HG03159 (cell line): ENCODE data around the gene UNC5B.

Experiments
- ATAC-seq: cut with Tn5 transposase; IDR thresholded peaks from one replicate; pipeline ENCODE4 v1.9.1; 2021; ENCODE audit warnings: mild to moderate bottlenecking, moderate library complexity; ENCODE audit not compliant: unreplicated experiment

UNC5B gene

DNA sequence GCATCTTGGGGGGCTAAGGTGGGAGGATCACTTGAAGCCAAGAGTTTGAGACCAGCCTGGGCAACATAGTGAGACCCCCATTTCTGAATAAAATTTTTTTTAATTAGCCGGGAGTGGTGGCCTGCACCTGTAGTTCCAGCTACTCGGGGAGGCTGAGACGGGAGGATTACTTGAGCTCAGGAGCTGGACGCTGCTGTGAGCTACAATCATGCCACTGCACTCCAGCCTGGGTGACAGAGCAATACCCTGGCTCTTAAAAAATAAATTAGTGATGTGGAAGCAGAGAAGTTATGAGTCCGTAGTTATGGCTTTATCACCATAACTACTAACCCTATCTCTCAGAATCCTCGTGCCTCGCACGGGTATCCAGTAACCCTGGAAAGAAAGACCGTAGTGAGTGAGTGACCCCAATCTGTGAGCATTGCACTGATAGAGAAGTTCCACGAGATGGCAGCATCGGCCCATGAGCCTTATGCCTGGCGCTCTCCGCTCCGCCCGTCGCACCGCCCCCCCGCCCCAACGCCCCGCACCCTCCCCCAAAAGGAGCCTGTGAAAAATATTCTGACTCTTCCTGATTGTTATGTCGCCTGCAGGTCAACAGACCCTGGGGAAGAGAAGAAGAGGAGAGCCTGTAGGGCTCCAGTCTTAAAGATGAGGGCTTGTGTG, 101.8 kb downstream of the UNC5B start:
- ATAC-seq, result no peak

DNA sequence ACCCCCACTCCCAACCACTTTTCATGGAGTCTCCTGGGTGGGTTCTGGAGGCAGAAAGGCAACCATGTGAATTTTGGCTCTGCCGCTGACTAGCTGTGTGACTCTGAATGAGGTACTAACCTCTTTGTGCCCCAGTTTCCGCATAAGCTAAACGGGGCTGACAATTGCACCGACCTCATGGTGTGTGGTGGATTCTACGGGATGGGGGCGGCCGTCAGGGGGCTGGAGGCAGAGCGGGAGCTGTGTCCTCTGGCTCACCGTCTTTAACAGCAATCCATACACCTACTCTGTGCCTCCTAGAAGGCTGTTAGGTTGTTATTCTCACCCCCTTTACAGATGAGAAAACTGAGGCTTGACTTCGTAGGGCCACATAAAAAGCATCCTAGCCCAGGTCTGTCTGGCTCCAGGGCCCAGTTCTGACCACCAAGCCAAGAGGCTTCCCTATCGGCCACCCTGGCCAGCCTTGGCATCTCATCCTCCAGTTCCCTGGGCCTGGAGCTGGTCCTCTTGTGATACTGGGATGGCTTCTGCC, 102.4 kb downstream of the UNC5B start:
- ATAC-seq, result no peak

DNA sequence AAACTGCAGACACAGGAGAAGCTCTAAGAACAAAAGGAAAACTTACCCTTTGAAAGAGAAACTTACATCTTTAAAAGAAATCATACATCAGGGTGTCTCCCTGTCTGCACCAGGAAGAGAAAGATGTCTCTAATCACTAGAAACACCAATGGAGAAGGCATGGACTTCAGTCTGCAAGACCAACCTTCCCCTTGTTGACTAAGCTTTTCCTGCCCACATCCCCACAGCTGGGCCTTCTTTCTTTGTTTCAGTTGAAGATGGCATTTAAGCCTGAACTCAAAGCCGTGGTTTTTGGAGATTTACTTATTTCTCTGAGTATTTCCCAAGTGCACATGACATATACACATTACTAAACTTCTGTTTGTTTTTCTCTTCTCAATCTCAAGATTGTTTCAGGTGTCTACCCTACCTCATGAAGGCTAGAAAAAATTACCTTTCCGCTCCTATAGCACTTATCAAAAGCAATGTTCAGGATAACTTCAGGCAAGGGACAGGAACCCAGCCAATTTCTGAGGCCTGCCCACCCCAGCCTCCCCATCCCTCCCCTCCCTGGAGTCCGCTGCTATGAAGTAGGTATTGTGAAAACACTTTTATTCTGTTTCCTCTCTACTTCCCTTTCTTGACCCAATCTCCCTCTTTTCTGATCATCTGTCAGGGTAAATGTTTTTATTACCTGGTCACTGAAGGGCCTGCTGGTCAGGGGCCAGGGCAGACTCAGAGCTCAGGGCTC, 103.9 kb downstream of the UNC5B start:
- no peak for ATAC-seq

DNA sequence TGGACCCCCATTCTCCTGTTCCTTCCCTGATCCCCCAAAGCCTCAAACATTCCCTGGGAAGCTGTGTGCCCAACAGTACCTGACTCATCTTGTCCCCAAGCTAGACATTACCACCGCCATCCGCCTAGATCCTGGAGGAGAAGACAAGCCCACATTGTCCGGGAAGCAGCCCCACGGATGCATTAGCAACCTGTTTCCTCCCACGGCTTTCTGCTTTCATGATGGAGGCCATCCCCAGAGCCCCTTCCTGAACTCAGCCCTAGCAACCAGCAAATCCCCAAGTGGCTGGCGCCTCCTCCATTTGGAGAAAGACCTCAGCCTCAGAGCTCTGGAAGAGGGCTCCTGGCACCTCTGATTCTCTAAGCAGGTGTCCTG, 104.4 kb downstream of the UNC5B start:
- no peak for ATAC-seq

DNA sequence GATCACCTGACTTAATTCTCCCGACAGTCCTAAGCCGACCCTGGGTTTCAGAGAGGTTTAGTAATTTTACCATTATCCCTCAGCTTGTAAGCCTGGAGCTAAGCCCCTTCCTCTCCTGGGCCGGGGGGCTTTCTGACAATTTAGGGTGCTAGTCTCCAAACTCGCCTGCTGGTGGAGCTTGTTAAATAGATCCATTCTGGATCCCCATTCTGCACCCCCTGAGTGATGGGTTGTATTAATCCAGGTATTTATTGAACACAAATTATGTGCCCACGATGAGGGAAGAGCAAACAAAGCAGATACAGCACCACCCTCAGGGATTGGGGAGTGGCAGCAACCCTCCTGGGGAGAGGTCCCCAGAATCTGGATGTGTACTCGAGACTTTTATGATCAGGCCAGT, 105.4 kb downstream of the UNC5B start:
- no peak for ATAC-seq

DNA sequence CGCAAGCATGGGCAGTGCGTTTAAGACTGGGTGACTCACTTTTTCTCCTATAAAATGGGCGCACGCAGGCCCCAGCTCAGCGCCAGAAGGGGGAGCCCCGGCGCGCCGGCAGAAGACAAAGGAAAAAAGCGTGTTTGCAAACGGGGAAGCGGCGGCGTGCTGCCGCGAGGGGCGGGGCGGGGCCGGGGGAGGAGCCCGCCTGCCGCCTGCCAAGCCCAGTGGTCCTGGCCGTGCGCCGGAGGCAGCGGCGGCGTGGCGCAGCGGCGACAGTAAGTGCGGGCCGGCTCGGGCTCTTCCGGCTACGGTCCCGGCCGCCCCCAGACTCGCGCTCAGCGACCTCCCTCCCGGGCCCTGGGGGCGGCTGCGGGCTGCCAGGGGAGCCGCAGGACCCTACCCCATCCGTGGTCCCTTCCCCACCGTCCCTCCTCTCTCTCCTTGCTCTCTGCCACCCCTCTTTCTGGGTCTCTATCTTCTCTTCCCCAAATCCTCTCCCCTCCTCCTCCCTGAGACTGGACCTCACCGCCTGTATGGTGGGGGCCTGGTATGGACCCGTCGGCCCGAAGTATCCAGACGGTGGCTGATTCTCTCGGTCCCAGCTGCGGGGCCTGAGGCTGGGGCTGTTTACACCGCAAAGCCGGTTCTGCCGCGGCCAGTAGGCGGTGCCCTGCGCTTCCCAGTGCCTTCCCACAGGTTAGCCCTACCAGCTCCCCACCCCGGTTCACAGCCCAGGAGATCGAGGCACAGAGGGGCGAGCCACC, 106.9 kb downstream of the UNC5B start, which contains the start of gene SLC29A3:
SLC29A3 (plus strand) TSS at position 218 of the 758 bp plus-strand sequence; CDS start at position 269, 51 bp downstream.
- peak; percentile 56 for ATAC-seq

DNA sequence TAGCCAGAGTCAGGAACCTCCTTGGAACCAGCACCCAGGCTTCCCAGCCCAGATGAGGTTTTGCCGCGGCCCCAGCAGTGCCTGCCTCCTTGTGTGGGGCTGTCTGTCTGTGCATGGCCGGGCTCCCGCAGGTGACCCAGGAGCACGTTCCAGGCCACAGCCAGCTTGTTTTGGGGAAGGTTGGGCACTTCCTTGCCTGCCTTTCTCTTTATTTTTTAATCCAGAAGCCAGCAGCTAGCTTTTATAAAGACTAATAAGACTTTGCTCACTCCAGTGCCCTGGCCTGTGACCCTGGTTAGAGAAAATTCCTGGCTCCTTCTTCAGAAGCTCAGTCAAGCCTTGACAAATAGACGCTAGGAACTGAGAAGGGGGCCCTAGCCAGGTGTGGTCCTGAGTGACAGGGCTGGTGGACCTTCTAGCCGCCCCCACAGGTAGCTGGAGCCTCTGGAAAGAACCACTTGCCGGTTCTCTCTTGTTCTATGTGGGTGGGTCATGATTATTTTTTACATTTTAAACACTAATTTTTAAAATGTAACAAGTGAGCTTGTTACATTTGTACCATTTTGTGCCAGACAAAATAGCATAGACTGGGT, 107.5 kb downstream of the UNC5B start:
- ATAC-seq, result no peak

DNA sequence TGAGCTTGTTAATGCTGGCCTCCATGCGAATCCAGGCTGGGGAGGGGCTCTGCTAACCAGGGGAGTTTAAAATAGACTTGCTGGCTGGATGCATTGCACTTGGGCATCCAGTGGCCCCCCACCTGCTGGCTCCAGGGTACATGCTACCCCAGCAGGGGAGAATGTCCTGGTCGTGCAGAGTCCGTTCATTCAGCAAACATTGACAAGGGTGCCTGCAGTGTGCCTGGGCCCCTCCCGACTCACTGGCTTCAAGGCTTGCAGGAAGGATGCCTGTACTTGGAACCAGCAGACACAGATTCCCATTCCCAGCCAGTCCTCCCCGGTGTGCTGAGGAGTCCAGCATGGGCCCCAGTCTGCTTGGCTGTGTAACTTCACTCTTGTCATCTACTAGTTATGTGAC, 108.2 kb downstream of the UNC5B start:
- no peak for ATAC-seq

DNA sequence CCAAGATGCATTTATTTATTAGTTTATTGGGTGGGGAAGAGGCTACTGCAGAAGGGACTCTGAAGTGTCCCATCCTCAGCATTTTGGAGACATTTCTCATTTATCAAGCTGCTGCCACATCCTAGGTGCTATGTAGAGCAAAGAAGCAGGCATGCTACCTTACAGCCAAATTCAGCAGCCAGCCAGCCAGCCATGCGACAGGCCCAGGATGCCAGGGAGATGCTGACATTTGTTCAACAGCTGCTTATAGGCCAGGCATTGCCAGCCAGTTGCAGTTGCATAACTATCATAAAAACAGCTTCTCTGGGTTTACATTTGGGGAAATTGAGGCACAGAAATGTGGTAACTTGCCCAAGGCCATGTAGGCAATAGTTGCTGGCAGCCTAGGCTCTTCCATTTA, 109.0 kb downstream of the UNC5B start:
- ATAC-seq, result no peak

DNA sequence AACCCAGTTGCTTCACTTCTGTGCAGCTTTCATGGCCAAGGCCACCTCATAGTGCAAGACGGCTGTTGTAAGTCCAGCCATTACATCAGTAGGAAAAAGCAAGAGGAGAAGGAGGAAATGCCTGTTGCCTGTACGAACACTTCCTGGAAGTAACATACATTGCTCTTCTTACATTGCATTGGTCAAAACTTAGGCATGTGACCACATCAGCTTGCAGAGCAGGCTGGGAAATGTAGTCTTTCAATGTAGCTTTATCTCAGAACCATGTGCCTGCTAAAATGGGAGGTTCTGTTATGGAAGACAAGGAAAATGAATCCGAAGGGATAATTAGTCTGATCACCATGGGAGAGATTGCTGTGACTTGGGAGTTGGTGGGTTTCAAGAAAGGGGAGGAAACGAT, 111.0 kb downstream of the UNC5B start:
- no peak for ATAC-seq

DNA sequence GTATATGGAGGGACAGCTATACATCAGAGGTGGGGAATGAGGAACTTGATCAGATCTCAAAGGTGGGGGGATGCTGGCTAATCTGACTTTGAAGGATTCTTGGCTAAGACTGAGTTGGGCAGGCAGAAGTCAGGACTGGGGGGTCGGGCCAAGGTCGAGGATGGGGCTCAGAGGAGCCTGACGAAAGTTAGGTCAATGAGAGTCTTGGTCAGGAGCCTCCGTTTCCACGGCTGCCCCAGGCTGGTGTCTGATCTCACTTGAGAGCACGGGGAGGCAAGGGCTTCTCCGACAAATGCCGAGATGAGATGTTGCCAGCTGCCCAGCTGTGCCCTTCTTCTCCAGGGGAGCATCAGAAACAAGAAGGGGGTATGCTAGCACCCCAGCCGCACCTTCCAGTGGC, 112.4 kb downstream of the UNC5B start:
- ATAC-seq, result no peak

DNA sequence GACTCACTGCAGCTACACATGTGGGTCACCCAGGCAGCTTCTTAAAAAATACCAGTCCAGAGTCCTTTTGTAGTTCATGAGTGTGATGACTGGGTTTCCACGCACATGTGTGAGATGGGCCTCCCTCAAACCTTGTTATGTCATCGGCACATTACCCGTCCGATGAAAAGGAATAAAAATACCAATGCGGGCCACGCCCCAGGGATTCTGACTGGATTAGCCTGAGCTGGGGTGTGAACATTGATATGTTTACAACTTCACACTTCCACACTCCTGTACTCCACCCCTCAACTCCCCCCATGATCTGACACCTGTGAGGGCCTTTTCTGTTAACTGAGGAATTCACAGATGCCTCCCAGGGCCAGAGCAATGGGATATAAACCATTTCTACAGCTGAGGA, 112.9 kb downstream of the UNC5B start:
- no peak for ATAC-seq

DNA sequence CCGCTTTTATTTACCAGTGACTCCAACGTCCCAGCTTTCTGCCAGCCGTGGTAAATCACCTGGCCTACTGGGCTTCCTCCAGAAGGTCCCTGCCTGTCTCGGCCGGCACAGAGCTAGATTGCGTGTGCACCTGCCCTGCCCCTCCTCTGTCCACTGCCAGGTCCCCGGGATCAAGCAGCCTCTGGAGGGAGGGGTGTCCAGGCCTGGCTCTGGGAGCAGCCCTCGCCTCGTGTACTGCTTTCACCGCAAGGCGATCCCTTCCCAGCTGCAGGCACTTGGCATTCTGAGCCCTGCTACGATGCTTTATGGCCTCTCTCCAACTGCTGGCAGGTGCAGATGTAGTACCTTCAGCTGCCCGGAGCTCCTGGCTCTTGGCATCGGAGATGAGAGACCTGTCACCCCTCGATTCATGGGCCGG, 114.1 kb downstream of the UNC5B start:
- ATAC-seq, result no peak

DNA sequence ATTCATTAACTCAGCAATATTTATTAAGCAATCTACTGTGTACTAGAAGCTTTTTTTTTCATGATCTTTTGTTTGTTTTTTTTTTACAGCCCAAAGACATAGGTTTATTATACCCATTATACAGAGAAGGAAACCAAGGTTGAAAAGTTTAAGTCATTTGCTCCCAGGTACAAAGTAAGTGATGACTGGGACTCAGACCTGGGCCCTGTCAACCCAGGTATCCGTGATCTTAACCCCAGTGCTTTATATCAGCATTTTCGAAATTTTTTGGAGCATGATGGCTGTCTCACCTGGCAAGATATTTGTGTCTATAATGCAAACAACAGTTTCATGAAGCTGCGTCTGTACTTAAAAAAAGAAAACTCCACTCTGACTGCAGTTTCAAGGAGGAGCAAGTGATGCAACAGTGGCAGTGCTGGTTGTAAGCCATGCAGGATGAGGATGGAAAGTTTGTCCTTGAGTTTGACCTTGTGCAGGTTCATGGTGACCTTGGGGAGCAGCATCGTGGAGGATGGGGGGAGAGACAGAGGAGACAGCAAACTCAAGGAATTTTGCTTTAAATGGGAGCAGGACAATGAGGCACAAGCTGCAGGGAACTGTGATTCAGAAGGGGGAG, 118.5 kb downstream of the UNC5B start:
- ATAC-seq, result no peak

DNA sequence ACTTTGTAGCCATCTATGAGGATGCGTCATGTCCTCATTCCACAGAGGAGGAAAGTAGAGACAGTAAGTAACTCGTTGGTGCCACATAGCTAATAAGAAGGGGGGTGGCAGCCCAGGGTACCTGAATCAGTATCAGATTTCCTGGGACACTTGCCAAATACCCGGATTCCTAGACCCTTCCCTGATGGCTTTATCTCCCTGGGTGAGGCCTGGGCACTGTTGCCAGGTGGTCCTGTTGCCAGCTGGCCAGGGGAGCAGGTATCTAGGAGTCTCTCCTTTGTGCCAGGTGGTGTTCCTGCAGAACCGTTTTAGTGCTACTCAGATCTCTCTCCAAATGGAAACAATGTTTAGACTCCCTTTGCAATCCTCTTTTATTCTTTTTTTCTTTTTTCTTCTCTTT, 119.4 kb downstream of the UNC5B start:
- ATAC-seq, result no peak

DNA sequence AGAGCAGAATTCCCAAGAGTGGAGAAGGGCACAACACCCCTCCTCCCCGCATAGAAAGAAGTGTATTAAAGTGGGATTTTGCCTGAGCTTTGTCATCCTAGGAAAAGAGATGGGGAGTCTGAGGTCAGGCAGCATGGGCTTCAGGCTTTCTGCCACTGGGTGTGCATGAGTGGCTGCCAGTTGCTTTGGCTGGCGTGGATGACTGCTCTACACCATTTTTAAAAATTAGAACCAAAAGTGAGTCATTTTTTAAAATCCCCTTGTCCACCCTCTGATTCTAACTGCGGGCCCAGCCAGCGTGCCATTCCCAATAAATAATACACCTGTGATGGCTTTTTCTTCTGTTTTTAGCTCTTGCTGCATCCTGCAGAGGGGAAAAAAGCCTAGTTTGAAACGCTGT, 120.1 kb downstream of the UNC5B start:
- ATAC-seq, result no peak

DNA sequence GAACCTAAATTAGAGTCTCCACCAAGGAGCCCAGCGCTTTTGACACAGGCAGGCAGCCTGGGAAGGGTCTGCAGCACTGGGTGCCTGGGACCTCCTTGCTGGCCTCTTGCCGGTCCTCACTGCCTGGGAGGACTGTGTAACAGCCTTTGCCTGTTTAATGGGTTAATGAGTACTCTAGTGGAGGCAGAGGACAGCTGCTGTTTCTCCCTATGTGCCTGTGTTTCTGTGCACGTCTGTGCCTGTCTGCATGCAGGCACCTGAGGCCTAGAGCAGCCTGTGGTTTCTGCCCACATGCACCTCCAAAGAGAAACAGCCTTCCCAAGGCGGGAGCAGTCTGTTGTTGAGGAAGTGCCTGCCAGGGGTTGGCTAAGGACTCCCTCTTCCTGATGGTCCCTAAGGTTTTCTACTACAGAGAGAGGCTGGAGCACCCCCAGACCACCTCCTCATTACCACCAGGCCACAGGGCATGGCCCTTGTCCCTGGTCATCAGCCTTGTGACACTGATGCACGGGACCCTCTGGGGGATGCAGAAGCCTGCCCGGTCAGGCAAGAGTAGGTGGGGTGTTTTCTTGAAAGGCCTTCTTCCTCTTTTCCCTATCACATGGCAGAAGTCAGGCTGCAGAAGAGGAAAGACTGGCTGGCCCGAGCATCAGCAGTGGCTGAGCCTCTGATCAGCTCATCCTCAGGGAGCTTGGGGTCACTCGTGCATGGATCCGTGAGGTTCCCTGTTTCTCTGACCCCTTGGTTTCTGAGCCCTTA, 120.9 kb downstream of the UNC5B start:
- no peak for ATAC-seq

DNA sequence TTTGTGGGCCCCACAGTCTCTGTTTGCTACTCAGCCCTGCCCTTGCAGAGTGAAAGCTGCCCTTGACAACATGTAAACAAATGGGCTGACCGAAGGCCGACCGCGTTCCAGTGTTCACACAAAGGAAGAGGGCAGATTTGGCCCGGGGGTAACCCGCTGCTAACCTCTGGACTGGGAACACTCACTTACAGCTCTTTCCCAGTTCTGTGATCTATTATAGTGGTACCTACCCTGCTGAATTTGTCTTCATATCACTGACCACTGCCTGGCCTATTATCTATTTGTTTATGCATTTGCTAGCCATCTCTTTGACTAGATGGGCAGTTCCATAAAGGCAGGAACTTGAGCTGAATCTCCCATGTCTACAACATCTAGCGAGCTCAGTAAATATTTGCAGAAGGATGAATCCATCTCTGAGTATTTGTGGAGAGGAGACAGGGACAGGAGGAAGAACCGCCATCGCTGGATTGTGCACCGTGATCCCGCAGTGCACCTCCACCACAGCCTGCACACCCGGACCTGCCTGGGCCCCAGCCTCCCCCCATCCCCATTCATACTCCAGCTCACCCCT, 121.9 kb downstream of the UNC5B start:
- ATAC-seq, result no peak

DNA sequence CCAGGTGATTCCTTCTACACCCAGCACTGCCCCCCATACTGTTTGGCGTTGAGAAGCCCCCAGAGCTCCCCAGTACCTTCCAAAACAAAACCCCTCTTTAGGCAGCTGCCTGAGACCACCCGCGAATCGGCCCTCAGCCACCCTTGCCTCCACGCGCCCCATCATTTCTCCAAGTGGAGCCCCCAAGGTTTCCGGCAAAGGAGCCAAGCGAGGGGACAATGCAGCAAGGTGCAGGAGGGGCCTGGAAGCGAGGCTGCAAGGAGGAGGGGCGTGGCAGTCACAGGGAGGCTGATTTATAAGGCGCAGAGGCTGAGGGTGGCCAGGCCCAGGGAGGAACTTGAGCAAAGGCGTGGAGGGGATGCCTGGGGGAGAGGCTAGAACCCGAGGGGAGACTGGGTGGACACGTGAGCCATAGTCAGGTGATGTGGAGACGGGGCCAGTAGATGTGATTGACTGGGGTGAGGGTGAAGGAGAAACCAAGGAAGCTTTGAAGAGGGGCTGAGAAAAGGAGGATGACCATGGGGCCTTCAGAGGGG, 122.9 kb downstream of the UNC5B start:
- ATAC-seq, result no peak

DNA sequence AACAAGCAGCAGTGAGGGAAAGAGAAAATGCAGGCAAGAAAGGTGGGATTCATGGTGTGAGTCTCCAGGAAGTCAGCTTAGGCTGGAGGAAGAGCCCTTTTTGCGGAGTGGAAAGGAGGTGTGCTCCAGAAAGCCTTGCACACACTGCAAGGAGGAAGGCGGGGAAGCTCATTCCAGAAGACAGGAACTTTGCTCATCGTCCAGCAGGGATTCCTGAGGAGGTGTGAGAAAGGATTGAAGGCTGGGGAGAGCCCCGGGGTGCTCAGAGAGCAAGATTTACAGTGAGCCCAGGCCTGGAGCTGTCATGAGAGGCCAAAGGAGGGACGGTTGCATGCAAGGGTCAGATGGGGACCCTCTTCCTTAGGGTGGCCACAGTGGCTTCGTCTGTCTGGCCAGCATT, 124.3 kb downstream of the UNC5B start:
- ATAC-seq, result no peak
